ENCODE data around the gene FAIM.
"Not testable (repeated sequence)": the region's sequence is repeated elsewhere in the genome, so short reads cannot be mapped to it uniquely, and the experiment has no call there.

FAIM gene, protein sequence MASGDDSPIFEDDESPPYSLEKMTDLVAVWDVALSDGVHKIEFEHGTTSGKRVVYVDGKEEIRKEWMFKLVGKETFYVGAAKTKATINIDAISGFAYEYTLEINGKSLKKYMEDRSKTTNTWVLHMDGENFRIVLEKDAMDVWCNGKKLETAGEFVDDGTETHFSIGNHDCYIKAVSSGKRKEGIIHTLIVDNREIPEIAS

DNA sequence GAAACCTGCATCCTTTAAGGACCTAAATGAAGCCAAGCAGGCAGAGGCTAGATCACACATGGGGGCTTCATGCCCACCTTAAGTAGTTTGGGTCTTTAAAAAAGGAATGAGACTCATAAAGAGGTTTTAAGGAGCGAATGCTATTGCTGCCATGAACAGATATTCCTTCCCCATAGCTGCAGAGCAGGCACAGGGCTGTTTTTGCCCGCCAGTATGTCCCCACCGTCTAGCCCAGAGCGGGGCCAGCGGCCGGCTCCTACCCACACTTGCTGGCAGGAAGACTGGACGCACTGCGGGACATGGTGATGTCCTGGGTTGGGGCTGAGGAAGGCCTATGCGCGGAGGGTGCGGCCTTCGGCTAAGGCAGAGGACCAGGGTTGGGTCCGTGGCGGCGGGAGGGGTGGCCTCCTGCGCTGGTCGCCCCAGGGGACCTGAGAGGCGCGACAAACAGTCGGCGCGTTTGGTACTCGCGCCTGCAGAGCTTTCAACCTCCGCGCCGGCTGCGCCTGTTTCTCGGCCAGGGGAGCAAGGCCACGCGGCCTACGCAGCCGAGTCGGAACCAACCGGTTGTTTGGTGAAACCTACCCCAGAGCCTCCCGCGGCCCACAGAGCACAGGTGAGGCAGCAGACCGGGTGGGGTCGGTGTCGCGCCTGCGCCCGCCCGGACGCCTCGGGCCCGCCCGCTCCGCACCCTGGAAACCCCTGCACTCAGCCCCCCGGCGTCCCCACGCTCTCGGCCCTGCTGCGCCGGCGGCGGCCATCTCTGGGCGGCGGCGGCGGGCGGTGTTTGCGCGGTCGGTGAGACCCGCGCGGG lies at the start of gene FAIM:
TSS of gene FAIM (plus strand) at position 450 of the 814 bp plus-strand sequence. CDS start 10,956 bp downstream, outside the sequence.
- Histone ChIP-seq H3K36me3 (ENCODE audit: control insufficient read depth, insufficient read depth, low read length, severe bottlenecking) (no peaks in the 10 kb centered on the region), H3K4me3 (ENCODE audit: low read length) (peak within 1 kb of the TSS; percentile 80), H3K27me3 (replicated peaks; ENCODE audit: control insufficient read depth, insufficient read depth, low read length) (no peaks in the 10 kb centered on the region), H3K4me1 (ENCODE audit: control insufficient read depth, insufficient read depth, low read length) (peaks cover 9% of the 10 kb centered on the region), H3K9ac (ENCODE audit: low read length) (peak within 1 kb of the TSS; percentile 82), H3K9me3 (ENCODE audit: control insufficient read depth, low read length) (no peaks in the 10 kb centered on the region)
- DNase-seq (ENCODE audit: low read depth): peak; percentile 68

DNA sequence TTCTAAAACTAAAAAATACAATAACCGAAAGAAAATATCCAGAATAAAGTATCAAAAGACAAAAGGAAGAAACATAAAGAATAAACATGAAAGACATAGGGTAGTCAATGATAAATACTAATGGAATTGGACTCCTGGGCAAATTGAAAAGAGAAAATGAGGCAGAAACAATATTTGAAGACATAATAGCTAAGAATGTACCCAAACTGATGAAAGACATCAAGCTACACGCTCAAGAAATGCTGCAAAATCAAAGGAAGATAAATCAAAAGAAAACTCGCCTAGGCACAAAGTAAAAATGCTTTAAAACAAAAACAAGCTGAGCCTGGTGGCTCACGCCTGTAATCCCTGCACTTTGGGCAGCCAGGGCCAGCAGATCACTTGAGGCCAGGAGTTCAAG lies 49.4 kb upstream of the FAIM start:
- Histone ChIP-seq H3K36me3 (ENCODE audit: control insufficient read depth, insufficient read depth, low read length, severe bottlenecking) (no peaks in the 10 kb centered on the region), H3K27me3 (replicated peaks; ENCODE audit: control insufficient read depth, insufficient read depth, low read length) (no peaks in the 10 kb centered on the region), H3K9me3 (ENCODE audit: control insufficient read depth, low read length) (peaks cover 19% of the 10 kb centered on the region), H3K9ac (ENCODE audit: low read length) (no peak overlapping the region), H3K4me1 (ENCODE audit: control insufficient read depth, insufficient read depth, low read length) (no peaks in the 10 kb centered on the region), H3K4me3 (ENCODE audit: low read length) (no peak overlapping the region)
- DNase-seq (ENCODE audit: low read depth): no peak

DNA sequence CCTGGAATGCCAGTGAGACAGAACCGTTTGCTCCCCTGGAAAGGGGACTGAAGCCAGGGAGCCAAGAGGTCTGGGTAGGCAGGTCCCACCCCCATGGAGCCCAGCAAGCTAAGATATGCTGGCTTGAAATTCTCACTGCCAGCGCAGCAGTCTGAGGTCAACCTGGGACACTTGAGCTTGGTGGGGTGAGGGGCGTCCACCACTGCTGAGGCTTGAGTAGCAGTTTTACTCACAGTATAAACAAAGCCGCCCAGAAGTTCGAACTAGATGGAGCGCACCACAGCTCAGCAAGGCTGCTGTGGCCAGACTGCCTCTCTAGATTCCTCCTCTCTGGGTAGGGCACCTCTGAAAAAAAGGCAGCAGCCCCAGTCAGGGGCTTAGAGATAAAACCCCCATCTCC lies 48.1 kb upstream of the FAIM start:
- no peak overlapping the region for H3K4me3 ChIP-seq (ENCODE audit: low read length)
- H3K4me1 ChIP-seq (ENCODE audit: control insufficient read depth, insufficient read depth, low read length): no peaks in the 10 kb centered on the region
- no peaks in the 10 kb centered on the region for H3K36me3 ChIP-seq (ENCODE audit: control insufficient read depth, insufficient read depth, low read length, severe bottlenecking)
- H3K9ac ChIP-seq (ENCODE audit: low read length): no peak overlapping the region
- H3K9me3 ChIP-seq (ENCODE audit: control insufficient read depth, low read length): peaks cover 19% of the 10 kb centered on the region
- DNase-seq (ENCODE audit: low read depth): no peak
- no peaks in the 10 kb centered on the region for H3K27me3 ChIP-seq (replicated peaks; ENCODE audit: control insufficient read depth, insufficient read depth, low read length)

DNA sequence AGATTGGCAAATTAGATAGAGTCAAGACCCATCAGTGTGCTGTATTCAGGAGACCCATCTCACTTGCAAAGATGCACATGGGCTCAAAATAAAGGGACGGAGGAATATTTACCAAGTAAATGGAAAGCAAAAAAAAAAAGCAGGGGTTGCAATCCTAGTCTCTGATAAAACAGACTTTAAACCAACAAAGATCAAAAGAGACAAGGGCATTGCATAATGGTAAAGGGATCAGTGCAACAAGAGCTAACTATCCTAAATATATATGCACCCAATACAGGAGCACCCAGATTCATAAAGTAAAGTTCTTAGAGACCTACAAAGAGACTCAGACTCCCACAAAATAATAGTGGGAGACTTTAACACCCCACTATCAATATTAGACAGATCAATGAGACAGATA lies 45.7 kb upstream of the FAIM start:
- H3K9ac ChIP-seq (ENCODE audit: low read length); H3K4me1 ChIP-seq (ENCODE audit: control insufficient read depth, insufficient read depth, low read length); H3K36me3 ChIP-seq (ENCODE audit: control insufficient read depth, insufficient read depth, low read length, severe bottlenecking); DNase-seq (ENCODE audit: low read depth); H3K27me3 ChIP-seq (replicated peaks; ENCODE audit: control insufficient read depth, insufficient read depth, low read length); H3K4me3 ChIP-seq (ENCODE audit: low read length): not testable (repeated sequence)
- peaks cover 19% of the 10 kb centered on the region for H3K9me3 ChIP-seq (ENCODE audit: control insufficient read depth, low read length)

DNA sequence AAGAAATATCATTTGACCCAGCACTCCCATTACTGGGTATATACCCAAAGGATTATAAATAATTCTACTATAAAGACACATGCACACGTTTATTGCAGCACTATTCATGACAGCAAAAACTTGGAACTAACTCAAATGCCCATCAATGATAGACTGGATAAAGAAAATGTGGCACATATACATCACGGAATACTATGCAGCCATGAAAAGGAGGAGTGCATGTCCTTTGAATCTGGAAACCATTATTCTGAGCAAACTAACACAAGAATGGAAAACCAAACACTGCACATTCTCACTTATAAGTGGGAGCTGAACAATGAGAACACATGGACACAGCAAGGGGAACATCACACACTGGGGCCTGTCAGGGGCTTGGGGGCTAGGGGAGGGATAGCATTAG lies 42.3 kb upstream of the FAIM start:
- H3K4me3 ChIP-seq (ENCODE audit: low read length); H3K27me3 ChIP-seq (replicated peaks; ENCODE audit: control insufficient read depth, insufficient read depth, low read length); H3K9ac ChIP-seq (ENCODE audit: low read length); H3K9me3 ChIP-seq (ENCODE audit: control insufficient read depth, low read length); DNase-seq (ENCODE audit: low read depth); H3K4me1 ChIP-seq (ENCODE audit: control insufficient read depth, insufficient read depth, low read length); H3K36me3 ChIP-seq (ENCODE audit: control insufficient read depth, insufficient read depth, low read length, severe bottlenecking): not testable (repeated sequence)

DNA sequence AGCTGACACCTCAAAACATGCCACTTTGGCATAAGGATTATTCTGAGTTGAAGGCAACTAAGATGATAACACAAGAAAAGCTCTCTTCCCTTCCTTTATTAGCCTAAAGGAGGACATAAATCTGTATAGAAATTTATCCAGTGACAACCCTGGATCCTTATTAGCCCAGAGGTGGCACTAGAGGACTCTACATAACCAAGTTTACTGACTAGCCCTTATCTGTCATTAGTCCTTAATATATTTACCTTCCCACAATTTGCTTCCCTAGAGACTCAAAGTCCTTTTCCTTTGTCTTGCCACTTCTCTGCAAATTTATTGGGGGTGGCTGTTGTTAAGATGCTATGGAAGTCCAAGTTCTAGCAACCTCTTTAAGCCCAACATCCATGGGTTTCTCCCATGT lies 41.2 kb upstream of the FAIM start:
- Histone ChIP-seq H3K4me1 (ENCODE audit: control insufficient read depth, insufficient read depth, low read length) (no peaks in the 10 kb centered on the region), H3K9me3 (ENCODE audit: control insufficient read depth, low read length) (no peaks in the 10 kb centered on the region), H3K4me3 (ENCODE audit: low read length) (no peak overlapping the region), H3K36me3 (ENCODE audit: control insufficient read depth, insufficient read depth, low read length, severe bottlenecking) (no peaks in the 10 kb centered on the region), H3K9ac (ENCODE audit: low read length) (no peak overlapping the region), H3K27me3 (replicated peaks; ENCODE audit: control insufficient read depth, insufficient read depth, low read length) (no peaks in the 10 kb centered on the region)
- DNase-seq (ENCODE audit: low read depth): no peak

DNA sequence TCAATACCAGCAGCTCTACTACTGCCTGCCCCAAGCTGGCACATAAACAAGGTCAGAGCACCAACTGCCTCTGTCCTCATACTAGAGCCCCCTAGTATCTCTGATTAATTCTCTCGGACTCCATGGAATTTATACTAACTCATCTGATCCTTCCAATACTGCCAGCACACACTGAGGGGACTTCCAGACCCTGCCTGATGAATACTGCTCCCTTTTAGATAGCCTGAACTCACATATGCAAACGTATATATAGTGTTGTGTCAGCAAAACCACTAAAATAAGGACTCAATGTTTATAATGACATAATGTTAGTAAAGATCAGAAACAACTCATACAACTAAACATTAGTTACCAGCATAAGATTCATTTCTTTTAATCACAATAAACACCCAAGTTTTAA lies 39.5 kb upstream of the FAIM start:
- Histone ChIP-seq H3K36me3 (ENCODE audit: control insufficient read depth, insufficient read depth, low read length, severe bottlenecking) (no peaks in the 10 kb centered on the region), H3K4me1 (ENCODE audit: control insufficient read depth, insufficient read depth, low read length) (no peaks in the 10 kb centered on the region), H3K9me3 (ENCODE audit: control insufficient read depth, low read length) (peaks cover 14% of the 10 kb centered on the region), H3K27me3 (replicated peaks; ENCODE audit: control insufficient read depth, insufficient read depth, low read length) (no peaks in the 10 kb centered on the region), H3K9ac (ENCODE audit: low read length) (no peak overlapping the region), H3K4me3 (ENCODE audit: low read length) (no peak overlapping the region)
- no peak for DNase-seq (ENCODE audit: low read depth)

DNA sequence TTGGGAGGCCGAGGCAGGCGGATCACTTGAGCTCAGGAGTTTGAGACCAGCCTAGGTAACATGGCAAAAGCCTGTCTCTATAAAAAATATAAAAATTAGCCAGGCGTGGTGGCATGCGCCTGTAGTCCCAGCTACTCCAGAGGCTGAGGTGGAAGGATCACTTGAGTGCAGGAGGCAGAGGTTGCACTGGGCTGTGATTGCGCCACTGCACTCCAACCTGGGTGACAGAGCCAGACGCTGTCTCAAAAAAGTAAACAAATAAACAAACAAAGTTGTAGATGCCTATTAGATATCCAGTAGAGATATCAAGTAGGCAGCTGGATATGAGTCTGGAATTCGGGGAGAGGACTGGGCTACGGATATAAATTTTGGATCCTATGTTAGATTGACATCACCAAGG lies 38.9 kb upstream of the FAIM start:
- not testable (repeated sequence) for DNase-seq (ENCODE audit: low read depth); H3K9ac ChIP-seq (ENCODE audit: low read length); H3K4me3 ChIP-seq (ENCODE audit: low read length); H3K4me1 ChIP-seq (ENCODE audit: control insufficient read depth, insufficient read depth, low read length); H3K36me3 ChIP-seq (ENCODE audit: control insufficient read depth, insufficient read depth, low read length, severe bottlenecking); H3K27me3 ChIP-seq (replicated peaks; ENCODE audit: control insufficient read depth, insufficient read depth, low read length)
- H3K9me3 ChIP-seq (ENCODE audit: control insufficient read depth, low read length): peaks cover 15% of the 10 kb centered on the region

DNA sequence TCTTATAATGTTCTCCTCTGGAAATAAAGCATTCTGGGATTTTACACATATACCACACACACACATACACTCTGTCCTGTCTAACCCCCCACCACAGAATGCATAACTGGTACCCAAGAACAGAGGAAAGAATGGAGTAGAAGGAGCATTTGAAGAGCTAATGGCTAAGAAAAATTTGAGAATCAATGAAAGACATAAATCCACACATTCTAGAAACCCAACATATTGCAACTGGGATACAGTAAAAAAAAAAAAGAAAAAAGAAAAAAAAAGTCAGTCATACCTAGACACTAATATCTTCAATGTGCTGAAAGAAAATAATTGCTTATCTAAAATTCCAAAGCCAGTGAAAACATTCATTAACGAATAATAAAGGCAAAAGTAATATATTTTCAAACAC lies 35.4 kb upstream of the FAIM start:
- no peaks in the 10 kb centered on the region for H3K36me3 ChIP-seq (ENCODE audit: control insufficient read depth, insufficient read depth, low read length, severe bottlenecking)

DNA sequence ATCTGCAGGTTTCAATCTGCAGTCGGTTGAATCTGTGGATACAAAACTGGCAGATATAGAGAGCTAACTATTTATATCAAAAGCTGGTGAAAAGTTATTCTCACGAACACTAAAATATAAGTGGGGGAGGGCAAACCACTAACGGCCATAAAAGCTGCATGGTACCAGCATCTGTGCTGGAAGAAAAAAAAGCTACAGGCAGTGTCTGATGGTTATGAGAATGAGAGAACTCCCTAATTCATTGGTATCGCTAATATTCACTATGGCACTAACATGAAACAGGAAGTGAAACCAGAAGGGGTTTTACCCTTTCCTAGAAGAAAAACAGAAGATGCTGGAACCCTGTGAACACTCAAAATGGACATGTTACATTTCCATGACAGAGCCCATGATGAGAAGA lies 30.4 kb upstream of the FAIM start:
- Histone ChIP-seq H3K9me3 (ENCODE audit: control insufficient read depth, low read length) (peaks cover 11% of the 10 kb centered on the region), H3K4me1 (ENCODE audit: control insufficient read depth, insufficient read depth, low read length) (no peaks in the 10 kb centered on the region), H3K4me3 (ENCODE audit: low read length) (no peak overlapping the region), H3K9ac (ENCODE audit: low read length) (no peak overlapping the region), H3K36me3 (ENCODE audit: control insufficient read depth, insufficient read depth, low read length, severe bottlenecking) (no peaks in the 10 kb centered on the region), H3K27me3 (replicated peaks; ENCODE audit: control insufficient read depth, insufficient read depth, low read length) (no peaks in the 10 kb centered on the region)
- DNase-seq (ENCODE audit: low read depth): no peak

More for the DNA sequence above, 35.4 kb upstream of the FAIM start:
- Histone ChIP-seq H3K27me3 (replicated peaks; ENCODE audit: control insufficient read depth, insufficient read depth, low read length) (no peaks in the 10 kb centered on the region), H3K9ac (ENCODE audit: low read length) (no peak overlapping the region), H3K4me3 (ENCODE audit: low read length) (no peak overlapping the region), H3K4me1 (ENCODE audit: control insufficient read depth, insufficient read depth, low read length) (no peaks in the 10 kb centered on the region), H3K9me3 (ENCODE audit: control insufficient read depth, low read length) (peaks cover 15% of the 10 kb centered on the region)
- no peak for DNase-seq (ENCODE audit: low read depth)

DNA sequence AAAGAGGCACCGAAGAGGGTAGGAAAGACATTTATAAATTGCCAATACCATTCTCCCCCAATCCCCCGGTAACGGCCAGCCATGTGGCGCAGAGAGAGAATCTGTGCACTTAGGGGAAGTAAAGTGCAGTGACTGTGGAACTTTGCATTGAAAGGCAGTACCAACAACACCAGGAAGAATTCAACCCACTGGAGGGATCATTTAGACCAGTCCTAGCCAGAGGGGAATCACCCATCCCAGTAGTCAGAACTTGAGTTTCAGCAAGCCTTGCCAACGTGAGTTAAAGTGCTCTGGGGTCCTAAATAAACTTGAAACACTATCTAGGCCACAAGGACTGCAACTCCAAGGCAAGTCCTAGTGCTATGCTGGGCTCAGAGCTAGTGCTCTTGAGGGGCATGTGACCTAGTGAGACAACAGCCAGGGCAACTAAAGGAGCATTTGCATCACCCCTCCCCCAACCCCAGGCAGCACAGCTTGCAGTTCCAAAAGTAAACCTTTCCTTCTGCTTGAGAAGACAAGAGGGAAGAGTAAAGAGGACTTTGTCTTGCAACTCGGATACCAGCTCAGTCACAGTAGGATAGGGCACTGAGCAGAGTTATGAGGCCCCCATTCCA lies 29.5 kb upstream of the FAIM start:
- Histone ChIP-seq H3K4me1 (ENCODE audit: control insufficient read depth, insufficient read depth, low read length) (no peaks in the 10 kb centered on the region), H3K36me3 (ENCODE audit: control insufficient read depth, insufficient read depth, low read length, severe bottlenecking) (no peaks in the 10 kb centered on the region), H3K9me3 (ENCODE audit: control insufficient read depth, low read length) (peaks cover 2% of the 10 kb centered on the region), H3K27me3 (replicated peaks; ENCODE audit: control insufficient read depth, insufficient read depth, low read length) (no peaks in the 10 kb centered on the region), H3K4me3 (ENCODE audit: low read length) (no peak overlapping the region), H3K9ac (ENCODE audit: low read length) (no peak overlapping the region)
- no peak for DNase-seq (ENCODE audit: low read depth)
